ENCODE measurements around the gene C17orf114.

C17orf114 gene

DNA sequence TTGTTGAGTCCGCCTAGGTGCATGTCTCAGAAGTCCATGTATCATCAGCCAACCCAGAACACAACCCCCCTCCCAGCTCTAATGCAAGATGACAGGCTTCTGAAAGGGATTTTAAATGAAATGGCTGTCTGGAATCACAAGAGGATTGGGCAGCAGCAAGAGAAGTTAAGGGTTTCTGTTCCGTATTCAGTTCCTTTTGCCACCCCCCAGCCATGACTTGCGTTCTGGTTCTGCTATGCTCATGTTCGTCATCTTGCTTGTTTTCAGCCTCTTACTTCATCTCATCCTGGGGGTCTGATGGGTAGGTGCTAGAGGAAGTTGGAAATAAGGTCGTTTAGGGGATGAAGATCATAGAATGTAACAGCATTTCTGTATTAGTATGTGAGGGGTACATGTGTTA is 43.0 kb upstream of the C17orf114 start:
- TF ChIP-seq CTCF (IDR thresholded peaks at IDR 0.05), result no peak
- Histone ChIP-seq H3K4me3 (ENCODE audit: low read depth in 1 of 2, low read length in 1 of 2) (no peak overlapping the region), H3K27ac (peak overlapping the region; percentile 79), H3K27me3 (no peaks in the 10 kb centered on the region), H3K36me3 (no peaks in the 10 kb centered on the region), H3K9me3 (no peaks in the 10 kb centered on the region), H3K4me1 (ENCODE audit: control insufficient read depth in 1 of 2, insufficient read depth in 1 of 2, low read depth in 1 of 2, low read length in 1 of 2) (peaks cover 38 to 44% of the 10 kb centered on the region in 2 experiments)

- H3K36me3 ChIP-seq, result no peaks in the 10 kb centered on the region
- no peak for TF ChIP-seq CTCF (IDR thresholded peaks at IDR 0.05)
- H3K4me1 ChIP-seq (ENCODE audit: control insufficient read depth in 1 of 2, insufficient read depth in 1 of 2, low read depth in 1 of 2, low read length in 1 of 2), result peaks cover 38 to 44% of the 10 kb centered on the region in 2 experiments
- no peaks in the 10 kb centered on the region for H3K27me3 ChIP-seq
- H3K9me3 ChIP-seq, result no peaks in the 10 kb centered on the region
- H3K27ac ChIP-seq, result peak overlapping the region; percentile 79
- peak overlapping the region in 1 of 2 experiments; percentile 5 for H3K4me3 ChIP-seq (ENCODE audit: low read depth in 1 of 2, low read length in 1 of 2)
Observed at GRCh38 chr17:4843321-4844000, 41.3 kb upstream of the C17orf114 start.

- no peaks in the 10 kb centered on the region for H3K27me3 ChIP-seq
- no peak overlapping the region for H3K4me3 ChIP-seq (ENCODE audit: low read depth in 1 of 2, low read length in 1 of 2)
- H3K27ac ChIP-seq, result peak overlapping the region; percentile 79
- H3K36me3 ChIP-seq, result peaks cover 7% of the 10 kb centered on the region
- H3K9me3 ChIP-seq, result no peaks in the 10 kb centered on the region
- TF ChIP-seq CTCF (IDR thresholded peaks at IDR 0.05), result no peak
- H3K4me1 ChIP-seq (ENCODE audit: control insufficient read depth in 1 of 2, insufficient read depth in 1 of 2, low read depth in 1 of 2, low read length in 1 of 2), result peaks cover 43 to 52% of the 10 kb centered on the region in 2 experiments
Observed at GRCh38 chr17:4842376-4842775, 40.2 kb upstream of the C17orf114 start.

- Histone ChIP-seq H3K36me3 (peaks cover 7% of the 10 kb centered on the region), H3K9me3 (no peaks in the 10 kb centered on the region), H3K27ac (no peak overlapping the region), H3K4me1 (ENCODE audit: control insufficient read depth in 1 of 2, insufficient read depth in 1 of 2, low read depth in 1 of 2, low read length in 1 of 2) (peaks cover 48 to 61% of the 10 kb centered on the region in 2 experiments), H3K4me3 (ENCODE audit: low read depth in 1 of 2, low read length in 1 of 2) (no peak overlapping the region), H3K27me3 (no peaks in the 10 kb centered on the region)
- TF ChIP-seq CTCF (IDR thresholded peaks at IDR 0.05), result no peak
Observed at GRCh38 chr17:4840893-4841242, 38.7 kb upstream of the C17orf114 start.

DNA sequence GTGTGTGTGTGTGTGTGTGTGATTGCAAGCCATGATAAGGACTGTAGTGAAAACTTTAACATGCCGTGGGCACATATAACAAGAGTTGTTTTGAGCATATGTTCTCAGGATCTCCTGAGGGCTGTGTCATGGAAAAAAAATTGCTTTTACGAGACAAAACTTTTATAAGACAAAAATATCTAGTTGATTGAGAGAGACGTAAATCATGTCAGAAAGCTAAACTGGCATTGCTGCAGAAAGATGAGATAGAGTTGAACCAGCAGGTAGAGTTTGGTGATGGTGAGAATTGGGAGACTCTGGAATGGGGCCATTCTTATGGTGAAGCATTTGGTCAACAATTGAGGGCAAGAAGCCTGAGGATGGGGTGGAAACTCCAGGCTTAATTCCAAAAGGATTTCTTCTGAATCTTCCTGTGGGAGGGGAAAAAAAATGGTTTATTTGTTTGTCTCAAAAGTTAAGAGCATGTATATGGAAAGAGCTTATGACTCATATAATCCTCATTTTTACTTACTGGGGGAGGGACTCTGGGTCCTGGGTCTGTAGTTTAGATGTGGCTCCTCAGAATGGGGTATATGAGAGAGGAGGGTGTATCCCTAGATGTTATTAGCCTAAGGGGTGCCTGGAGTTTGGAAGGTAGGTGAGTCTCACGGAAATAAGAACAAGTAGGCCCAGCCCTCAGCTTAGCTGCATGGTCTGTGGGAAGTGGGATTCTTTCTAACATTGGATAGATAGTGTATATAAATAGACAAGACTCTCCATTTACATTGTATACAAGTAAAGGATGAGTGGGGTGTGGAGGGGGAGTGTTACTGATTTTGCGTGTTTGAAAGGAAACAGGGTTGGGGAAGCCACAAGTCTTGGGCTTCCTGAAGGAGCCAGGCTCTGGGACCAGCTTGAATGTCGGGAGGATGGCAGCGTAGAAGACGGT is 38.1 kb upstream of the C17orf114 start:
- Histone ChIP-seq H3K4me1 (ENCODE audit: control insufficient read depth in 1 of 2, insufficient read depth in 1 of 2, low read depth in 1 of 2, low read length in 1 of 2) (peaks cover 46 to 58% of the 10 kb centered on the region in 2 experiments), H3K36me3 (peaks cover 7% of the 10 kb centered on the region), H3K9me3 (no peaks in the 10 kb centered on the region), H3K27ac (no peak overlapping the region), H3K4me3 (ENCODE audit: low read depth in 1 of 2, low read length in 1 of 2) (no peak overlapping the region), H3K27me3 (no peaks in the 10 kb centered on the region)
- TF ChIP-seq CTCF (IDR thresholded peaks at IDR 0.05), result no peak
